Mesodermal cell (in vitro differentiated cells): ENCODE results near the gene ZNF503. TPM values are rescaled to one million over a fixed set of nuclear protein-coding genes. Genes with fewer than 3 reads are reported as not detected.

Source experiments
- H3K27ac ChIP-seq: 2 replicates; pipeline ENCODE4 v1.7.0; 2013; ENCODE audit warnings: mild to moderate bottlenecking, low read depth, low read length, moderate library complexity; ENCODE audit not compliant: severe bottlenecking
- H3K36me3 ChIP-seq: 2 replicates; pipeline ENCODE4 v1.7.1; 2013; ENCODE audit warnings: mild to moderate bottlenecking, low read length, moderate library complexity; ENCODE audit not compliant: control insufficient read depth, insufficient read depth
- H3K4me1 ChIP-seq: one replicate; pipeline ENCODE4 v1.7.1; 2013; ENCODE audit warnings: mild to moderate bottlenecking, low read length; ENCODE audit not compliant: insufficient read depth, control insufficient read depth, poor library complexity, severe bottlenecking
- H3K4me3 ChIP-seq: 2 replicates; pipeline ENCODE4 v1.7.0; 2013; ENCODE audit warnings: low read length, control low read depth, mild to moderate bottlenecking; ENCODE audit not compliant: insufficient read depth, poor library complexity, severe bottlenecking; ENCODE audit errors: extremely low read depth
- H3K9me3 ChIP-seq: 2 replicates; pipeline ENCODE4 v1.7.1; 2013; ENCODE audit warnings: mild to moderate bottlenecking, low read length, moderate library complexity; ENCODE audit not compliant: control insufficient read depth
- WGBS, 2 experiments: methylation state at CpG; one replicate each; pipeline ENCODE4 v1.1.5; 2013; ENCODE audit warnings: missing lambda C conversion rate in 2 of 2; ENCODE audit not compliant: insufficient coverage in 2 of 2; 5-methylcytosine and 5-hydroxymethylcytosine counted together
- polyA plus RNA-seq, 2 experiments: library from polyadenylated mRNA; stranded (reverse); fragments of 50-300 nt; gene quantifications; one replicate each; pipeline ENCODE4 v1.2.3, GENCODE V29; 2013

The ZNF503 gene
- polyA plus RNA-seq (2013, experiment 1 of 2), result 35.4 TPM
- polyA plus RNA-seq (2013, experiment 2 of 2), result 35.7 TPM

- Histone ChIP-seq H3K4me1 (peaks cover 30% of the 10 kb centered on the region), H3K36me3 (peaks cover 10% of the 10 kb centered on the region), H3K4me3 (peak within 1 kb of the TSS; percentile 85), H3K27ac (peak within 1 kb of the TSS; percentile 94), H3K9me3 (no peaks in the 10 kb centered on the region)
- 0 to 1% methylated on average over 62 to 79 of the region's 88 CpGs for WGBS, 2 experiments
These were observed at the start of gene ZNF503 for GRCh38 chr10:75401569-75402485. TSS of gene ZNF503 (minus strand) at chr10:75401764. CDS start at chr10:75401419, 345 bp downstream.

GRCh38 chr10:75450644-75451640 is 49.4 kb upstream of the ZNF503 start:
- WGBS, 2 experiments, result 20 to 43% methylated on average over 7 to 12 of the region's 18 CpGs

GRCh38 chr10:75450075-75450445 is 48.5 kb upstream of the ZNF503 start:
- Histone ChIP-seq H3K36me3 (no peaks in the 10 kb centered on the region), H3K9me3 (peaks cover 8% of the 10 kb centered on the region), H3K27ac (peak overlapping the region; percentile 26), H3K4me1 (peaks cover 10% of the 10 kb centered on the region), H3K4me3 (no peak overlapping the region)
- WGBS, 2 experiments, result 32% methylated on average over 2 of the region's 4 CpGs; no CpG with 5 or more reads in 1 of the 2 experiments

More at GRCh38 chr10:75450644-75451640, 49.4 kb upstream of the ZNF503 start:
- H3K9me3 ChIP-seq, result peaks cover 8% of the 10 kb centered on the region
- no peak overlapping the region for H3K27ac ChIP-seq
- H3K4me1 ChIP-seq, result peaks cover 10% of the 10 kb centered on the region
- no peak overlapping the region for H3K4me3 ChIP-seq
- no peaks in the 10 kb centered on the region for H3K36me3 ChIP-seq

GRCh38 chr10:75449382-75450074 is 48.0 kb upstream of the ZNF503 start:
- no peak overlapping the region for H3K4me3 ChIP-seq
- H3K36me3 ChIP-seq, result no peaks in the 10 kb centered on the region
- H3K27ac ChIP-seq, result peak overlapping the region; percentile 26
- peaks cover 10% of the 10 kb centered on the region for H3K4me1 ChIP-seq
- H3K9me3 ChIP-seq, result peaks cover 8% of the 10 kb centered on the region
- WGBS, 2 experiments, result 20% methylated on average over 1 of the region's 7 CpGs; no CpG with 5 or more reads in 1 of the 2 experiments

- peaks cover 10% of the 10 kb centered on the region for H3K4me1 ChIP-seq
- no peak overlapping the region for H3K4me3 ChIP-seq
- no peaks in the 10 kb centered on the region for H3K36me3 ChIP-seq
- H3K27ac ChIP-seq, result no peak overlapping the region
- peaks cover 18% of the 10 kb centered on the region for H3K9me3 ChIP-seq
- no CpG with 5 or more reads among the region's 2 CpGs for WGBS, 2 experiments
These were observed 46.6 kb upstream of the ZNF503 start for GRCh38 chr10:75448166-75448565.

GRCh38 chr10:75446508-75446907 is 44.9 kb upstream of the ZNF503 start:
- WGBS, 2 experiments, result 100% methylated on average over 1 of the region's 1 CpG; no CpG with 5 or more reads in 1 of the 2 experiments

GRCh38 chr10:75444781-75445386 is 43.3 kb upstream of the ZNF503 start:
- 73 to 100% methylated on average over 1 to 2 of the region's 3 CpGs for WGBS, 2 experiments
- no peak overlapping the region for H3K27ac ChIP-seq
- H3K9me3 ChIP-seq, result peaks cover 28% of the 10 kb centered on the region
- no peaks in the 10 kb centered on the region for H3K4me1 ChIP-seq
- no peaks in the 10 kb centered on the region for H3K36me3 ChIP-seq
- no peak overlapping the region for H3K4me3 ChIP-seq

More at GRCh38 chr10:75446508-75446907, 44.9 kb upstream of the ZNF503 start:
- Histone ChIP-seq H3K36me3 (no peaks in the 10 kb centered on the region), H3K9me3 (peaks cover 28% of the 10 kb centered on the region), H3K4me3 (no peak overlapping the region), H3K27ac (no peak overlapping the region), H3K4me1 (peaks cover under 1% of the 10 kb centered on the region)

GRCh38 chr10:75443362-75443761 is 41.8 kb upstream of the ZNF503 start:
- H3K36me3 ChIP-seq, result no peaks in the 10 kb centered on the region
- H3K27ac ChIP-seq, result no peak overlapping the region
- WGBS, 2 experiments, result 88 to 100% methylated on average over 1 of the region's 2 CpGs
- H3K4me1 ChIP-seq, result peaks cover 5% of the 10 kb centered on the region
- H3K4me3 ChIP-seq, result no peak overlapping the region
- H3K9me3 ChIP-seq, result peaks cover 28% of the 10 kb centered on the region

- Histone ChIP-seq H3K4me1 (peaks cover 5% of the 10 kb centered on the region), H3K36me3 (no peaks in the 10 kb centered on the region), H3K9me3 (peaks cover 27% of the 10 kb centered on the region), H3K4me3 (no peak overlapping the region), H3K27ac (no peak overlapping the region)
These were observed 40.1 kb upstream of the ZNF503 start for GRCh38 chr10:75441682-75442081.
